Endothelial cell of umbilical vein (primary cell): Measurements from ENCODE around the gene ADCY9. TPM values are rescaled to one million over a fixed set of nuclear protein-coding genes. Genes with fewer than 3 reads are reported as not detected.

Source experiments
- BruUV-seq: library from RNA; stranded (reverse); fragments of 400-500 nt; replicated peaks from 2 replicates; lab custom pipeline; 2021; lab: Mats Ljungman, UMichigan
- CTCF ChIA-PET: fragments of 300-600, 350-600 bp; sonication (Branson Sonifier 250); formaldehyde crosslinking; loops from one replicate; lab custom pipeline; 2021; ENCODE audit warnings: antibody characterized with exemption, inconsistent platforms; lab: Charles Lee
- POLR2A ChIA-PET: fragments of 300-600, 350-600 bp; sonication (Branson Sonifier 250); formaldehyde crosslinking; loops from one replicate; lab custom pipeline; 2021; ENCODE audit warnings: antibody characterized with exemption, inconsistent platforms; lab: Charles Lee
- DNase-seq: peaks from one replicate; pipeline ENCODE4 v3.0.0-alpha.2; 2011; ENCODE audit warnings: low read depth, low spot score
- FAIRE-seq: peaks from 2 replicates; lab custom pipeline; 2011; peaks lifted over from hg19 to GRCh38; lab: Jason Lieb, UNC
- H2AFZ ChIP-seq: 2 replicates; pipeline ENCODE4 v1.6.0; 2012; ENCODE audit warnings: low read depth, low read length, control low read depth, inconsistent platforms
- H3K27ac ChIP-seq: 2 replicates; pipeline ENCODE4 v1.5.1; 2011; ENCODE audit warnings: low read depth, mild to moderate bottlenecking, control low read depth, low read length, moderate library complexity; ENCODE audit not compliant: insufficient read depth
- H3K27me3 ChIP-seq, 2 experiments: 2 replicates each; pipeline versions ENCODE4 v1.6.0 to v1.6.1; 2011; ENCODE audit warnings: low read length in 2 of 2, mixed read lengths in 1 of 2; ENCODE audit not compliant: control insufficient read depth in 2 of 2, insufficient read depth in 2 of 2
- H3K36me3 ChIP-seq, 2 experiments: 2 replicates in 1 of 2; 3 replicates in 1 of 2; pipeline ENCODE4 v1.5.1; 2011; ENCODE audit warnings: low read length in 2 of 2, mild to moderate bottlenecking in 1 of 2, moderate library complexity in 1 of 2; ENCODE audit not compliant: control insufficient read depth in 2 of 2, insufficient read depth in 2 of 2; ENCODE audit errors: extremely low read depth in 1 of 2
- H3K4me1 ChIP-seq: 3 replicates; pipeline ENCODE4 v1.5.1; 2011; ENCODE audit warnings: mild to moderate bottlenecking, low read length; ENCODE audit not compliant: control insufficient read depth, insufficient read depth; ENCODE audit errors: extremely low read depth
- H3K4me2 ChIP-seq: 2 replicates; pipeline ENCODE4 v1.6.1; 2011; ENCODE audit warnings: low read length, control low read depth, mixed read lengths; ENCODE audit not compliant: insufficient read depth
- H3K4me3 ChIP-seq, 3 experiments: fragments of 200-600 bp in 1 of 3; sonication (generic), shearing (Covaris generic) in 1 of 3; replicated peaks in 1 of 3; 2 replicates each; pipeline ENCODE4 v1.5.1; 2011 to 2016; ENCODE audit warnings: control low read depth in 3 of 3, low read length in 3 of 3, mild to moderate bottlenecking in 2 of 3, inconsistent platforms in 1 of 3, low read depth in 1 of 3, moderate library complexity in 1 of 3; ENCODE audit not compliant: insufficient read depth in 1 of 3
- H3K79me2 ChIP-seq: 2 replicates; pipeline ENCODE4 v1.6.0; 2012; ENCODE audit warnings: low read length, inconsistent platforms; ENCODE audit not compliant: control insufficient read depth, insufficient read depth
- H3K9ac ChIP-seq: replicated peaks from 2 replicates; pipeline ENCODE3; 2011; ENCODE audit warnings: low read length, control low read depth; ENCODE audit not compliant: insufficient read depth; ENCODE audit errors: extremely low read depth
- H3K9me1 ChIP-seq: replicated peaks from 3 replicates; pipeline ENCODE4 v1.6.0; 2011; ENCODE audit warnings: mild to moderate bottlenecking, low read length; ENCODE audit not compliant: control insufficient read depth, insufficient read depth; ENCODE audit errors: extremely low read depth
- H3K9me3 ChIP-seq: replicated peaks from 2 replicates; pipeline ENCODE4 v1.5.1; 2012; ENCODE audit warnings: low read length, inconsistent platforms; ENCODE audit not compliant: control insufficient read depth, insufficient read depth
- H4K20me1 ChIP-seq: replicated peaks from 2 replicates; pipeline ENCODE3; 2011; ENCODE audit warnings: mild to moderate bottlenecking, low read length; ENCODE audit not compliant: control insufficient read depth, insufficient read depth; ENCODE audit errors: extremely low read depth
- EZH2 ChIP-seq: IDR thresholded peaks from 2 replicates; pipeline ENCODE4 v1.6.1; 2012; ENCODE audit warnings: borderline replicate concordance, low read depth, mild to moderate bottlenecking, moderate library complexity, low read length, inconsistent platforms; ENCODE audit not compliant: severe bottlenecking
- FOS ChIP-seq: IDR thresholded peaks from 2 replicates; pipeline ENCODE4 v1.6.1; 2011; ENCODE audit warnings: mild to moderate bottlenecking, low read length, moderate library complexity, borderline replicate concordance; ENCODE audit not compliant: insufficient read depth
- GATA2 ChIP-seq: IDR thresholded peaks from 2 replicates; pipeline ENCODE4 v1.7.0; 2011; ENCODE audit warnings: low read depth, mild to moderate bottlenecking, moderate library complexity, mixed read lengths, low read length; ENCODE audit not compliant: insufficient read length, insufficient read depth
- JUN ChIP-seq: IDR thresholded peaks from 2 replicates; pipeline ENCODE4 v1.6.1; 2011; ENCODE audit warnings: borderline replicate concordance, low read depth; ENCODE audit not compliant: insufficient read length, insufficient read depth
- MYC ChIP-seq: IDR thresholded peaks from one replicate; pipeline ENCODE4 v1.6.1; 2011; ENCODE audit warnings: mild to moderate bottlenecking, low read depth, low read length
- POLR2A ChIP-seq: IDR thresholded peaks from 2 replicates; pipeline ENCODE4 v1.6.1; 2012; ENCODE audit warnings: low read depth, mild to moderate bottlenecking, control low read depth, low read length
- POLR2AphosphoS5 ChIP-seq: IDR thresholded peaks from 2 replicates; pipeline ENCODE4 v1.6.1; 2012; ENCODE audit warnings: low read depth, mild to moderate bottlenecking, control low read depth, low read length, moderate library complexity; ENCODE audit not compliant: insufficient read depth
- dilution Hi-C: fragments of 300-500 bp; cut with MboI; formaldehyde crosslinking; loops from one replicate; pipeline ENCODE4 v1.15.0; 2019; ENCODE audit warnings: low sequenced_read_pairs; ENCODE audit not compliant: extremely low pct_ligation_motif_present
- intact Hi-C: fragments of 100-400 bp; cut with micrococcal nuclease; formaldehyde crosslinking; loops from one replicate; pipeline ENCODE4 v1.10.0; 2022
- polyA plus RNA-seq, 4 experiments: library from polyadenylated mRNA; depleted of rRNA in 3 of 4; stranded (reverse) in 3 of 4; unstranded in 1 of 4; fragments of >200 nt; gene quantifications; 2 replicates each; pipeline versions ENCODE4 v1.2.1 to v1.2.3, GENCODE V29; 2011 to 2012; ENCODE audit warnings: missing spikeins in 1 of 4
- total RNA-seq: library from RNA; stranded (reverse); gene quantifications from 2 replicates; pipeline ENCODE4 v1.2.3, GENCODE V29; 2021
- TF ChIP-seq, protein P1 (sequence below), 2 donors: IDR thresholded peaks; 1 replicate in 1 of 2; 2 replicates in 1 of 2; pipeline ENCODE4 v1.5.1; 2011; ENCODE audit warnings: low read length in 2 of 2, mild to moderate bottlenecking in 2 of 2, moderate library complexity in 2 of 2, control low read depth in 1 of 2, inconsistent platforms in 1 of 2, low read depth in 1 of 2; ENCODE audit not compliant: insufficient read depth in 1 of 2; ENCODE audit errors: extremely low read depth in 1 of 2
- TF ChIP-seq, protein P2 (sequence below): IDR thresholded peaks from 2 replicates; pipeline ENCODE4 v1.6.1; 2011; ENCODE audit not compliant: insufficient read depth, insufficient read length

Gene ADCY9
- total and polyA plus RNA-seq, 2 donors (not counting 3 experiments of a cell fraction or from before 2014, with no cell fraction given), result 6.8 to 14.0 TPM

DNA sequence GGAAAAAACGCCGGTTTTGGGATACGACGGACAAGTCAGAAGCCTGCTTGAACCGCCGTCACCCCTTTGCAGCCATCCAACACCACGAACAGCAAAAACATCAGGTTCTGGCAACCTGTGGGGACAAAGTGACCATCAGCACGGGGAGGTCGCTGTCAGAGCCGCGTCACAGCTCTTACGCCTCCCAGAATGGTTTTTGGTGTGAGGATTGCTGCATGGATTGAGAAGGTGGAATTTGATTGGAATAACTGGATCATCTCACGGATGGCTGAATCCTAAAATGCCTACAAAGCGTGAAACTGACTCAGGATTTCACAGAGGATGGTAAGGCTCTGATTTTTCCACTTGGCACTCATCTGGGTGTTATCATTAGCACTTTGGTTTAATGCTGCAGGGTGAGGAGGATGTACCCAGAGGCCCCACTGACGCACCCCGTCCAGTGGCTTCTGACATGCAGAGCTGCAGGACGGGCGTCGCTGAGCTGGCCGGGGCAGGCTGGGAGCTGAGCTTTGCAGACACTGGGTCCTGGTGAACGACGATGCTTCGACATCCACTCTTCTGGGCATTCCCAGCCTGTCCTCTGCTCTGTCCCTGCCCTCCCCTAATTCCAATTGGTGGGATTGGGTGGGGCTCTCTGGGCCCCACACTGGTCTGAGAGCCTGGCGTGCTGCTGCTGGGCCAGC, 162.4 kb downstream of the ADCY9 start:
- Histone ChIP-seq H3K36me3 (no peaks in the 10 kb centered on the region), H2AFZ (no peak overlapping the region), H3K4me3 (no peak overlapping the region), H3K9ac (no peak overlapping the region), H3K27me3 (peaks cover 22 to 26% of the 10 kb centered on the region in 2 experiments), H3K4me1 (peaks cover 12% of the 10 kb centered on the region), H3K27ac (no peak overlapping the region), H3K4me2 (no peak overlapping the region), H4K20me1 (no peaks in the 10 kb centered on the region), H3K9me3 (no peaks in the 10 kb centered on the region), H3K9me1 (no peaks in the 10 kb centered on the region), H3K79me2 (no peaks in the 10 kb centered on the region)
- ChIA-PET POLR2A (no interaction called here), CTCF (interaction anchor here (0.7 to 1.9 kb wide), 4 partner anchors 9 to 237 kb away, joined by 3 to 6 read pairs (median 3); partner anchors contain the start of gene TRAP1)
- intact Hi-C loops, result no loop called here
- no peak for FAIRE-seq
- DNase-seq, result no peak
- TF ChIP-seq EZH2 (no peak), JUN (no peak)
- TF ChIP-seq, protein P1, sequence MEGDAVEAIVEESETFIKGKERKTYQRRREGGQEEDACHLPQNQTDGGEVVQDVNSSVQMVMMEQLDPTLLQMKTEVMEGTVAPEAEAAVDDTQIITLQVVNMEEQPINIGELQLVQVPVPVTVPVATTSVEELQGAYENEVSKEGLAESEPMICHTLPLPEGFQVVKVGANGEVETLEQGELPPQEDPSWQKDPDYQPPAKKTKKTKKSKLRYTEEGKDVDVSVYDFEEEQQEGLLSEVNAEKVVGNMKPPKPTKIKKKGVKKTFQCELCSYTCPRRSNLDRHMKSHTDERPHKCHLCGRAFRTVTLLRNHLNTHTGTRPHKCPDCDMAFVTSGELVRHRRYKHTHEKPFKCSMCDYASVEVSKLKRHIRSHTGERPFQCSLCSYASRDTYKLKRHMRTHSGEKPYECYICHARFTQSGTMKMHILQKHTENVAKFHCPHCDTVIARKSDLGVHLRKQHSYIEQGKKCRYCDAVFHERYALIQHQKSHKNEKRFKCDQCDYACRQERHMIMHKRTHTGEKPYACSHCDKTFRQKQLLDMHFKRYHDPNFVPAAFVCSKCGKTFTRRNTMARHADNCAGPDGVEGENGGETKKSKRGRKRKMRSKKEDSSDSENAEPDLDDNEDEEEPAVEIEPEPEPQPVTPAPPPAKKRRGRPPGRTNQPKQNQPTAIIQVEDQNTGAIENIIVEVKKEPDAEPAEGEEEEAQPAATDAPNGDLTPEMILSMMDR (IDR thresholded peaks at IDR 0.05; ENCODE audit: extremely low read depth in 1 of 2, insufficient read depth in 1 of 2, low read depth in 1 of 2, low read length in 2 of 2), result no peak
- BruUV-seq, result no TSS peak
- dilution Hi-C loops, result no loop called here

DNA sequence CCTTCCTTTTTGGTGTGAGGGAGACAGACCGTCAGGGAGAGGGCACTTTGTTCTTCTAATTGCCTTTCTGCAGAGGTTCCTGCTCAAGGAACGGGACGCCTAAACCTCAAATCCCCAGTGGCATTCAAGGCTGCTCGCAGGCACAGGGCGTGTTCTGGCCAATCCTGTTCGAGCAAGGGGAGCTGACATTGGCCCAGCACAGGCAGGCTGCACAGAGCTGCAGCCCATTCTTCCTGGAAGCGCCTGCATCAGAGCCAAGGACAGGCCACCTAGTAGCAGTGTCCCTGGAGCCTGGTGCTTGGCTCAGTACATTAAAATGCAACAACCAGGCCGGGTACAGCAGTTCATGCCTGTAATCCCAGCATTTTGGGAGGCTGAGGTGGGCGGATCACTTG, 163.5 kb downstream of the ADCY9 start:
- DNase-seq (no peak), FAIRE-seq (no peak)
- dilution Hi-C loops (no loop called here), intact Hi-C loops (no loop called here)
- Histone ChIP-seq H3K9ac (no peak overlapping the region), H3K27ac (no peak overlapping the region), H3K4me2 (no peak overlapping the region), H3K4me3 (no peak overlapping the region), H2AFZ (no peak overlapping the region), H3K36me3 (no peaks in the 10 kb centered on the region), H3K4me1 (peaks cover 12% of the 10 kb centered on the region), H3K9me1 (no peaks in the 10 kb centered on the region), H3K79me2 (no peaks in the 10 kb centered on the region), H3K9me3 (no peaks in the 10 kb centered on the region), H3K27me3 (peaks cover 22 to 24% of the 10 kb centered on the region in 2 experiments), H4K20me1 (no peaks in the 10 kb centered on the region)
- POLR2A ChIA-PET, result interaction anchor here (0.9 kb wide), 1 partner anchor 9 kb away, joined by 3 read pairs; no protein-coding TSS in a partner anchor
- CTCF ChIA-PET, result interaction anchor here (1.0 to 1.9 kb wide), 4 partner anchors 14 to 376 kb away, joined by 3 to 6 read pairs (median 6); no protein-coding TSS in a partner anchor
- TF ChIP-seq, protein P2, sequence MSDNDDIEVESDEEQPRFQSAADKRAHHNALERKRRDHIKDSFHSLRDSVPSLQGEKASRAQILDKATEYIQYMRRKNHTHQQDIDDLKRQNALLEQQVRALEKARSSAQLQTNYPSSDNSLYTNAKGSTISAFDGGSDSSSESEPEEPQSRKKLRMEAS, result no peak
- TF ChIP-seq FOS (no peak), POLR2AphosphoS5 (no peak), POLR2A (no peak), GATA2 (no peak), MYC (no peak), EZH2 (no peak), JUN (no peak)
- TF ChIP-seq, protein P1 (IDR thresholded peaks at IDR 0.05; ENCODE audit: extremely low read depth in 1 of 2, insufficient read depth in 1 of 2, low read depth in 1 of 2, low read length in 2 of 2), result no peak
- no TSS peak for BruUV-seq
